Measurements from ENCODE around the gene GHR.
"Not testable (repeated sequence)": the region's sequence is repeated elsewhere in the genome, so short reads cannot be mapped to it uniquely, and the experiment has no call there.

The GHR gene

DNA sequence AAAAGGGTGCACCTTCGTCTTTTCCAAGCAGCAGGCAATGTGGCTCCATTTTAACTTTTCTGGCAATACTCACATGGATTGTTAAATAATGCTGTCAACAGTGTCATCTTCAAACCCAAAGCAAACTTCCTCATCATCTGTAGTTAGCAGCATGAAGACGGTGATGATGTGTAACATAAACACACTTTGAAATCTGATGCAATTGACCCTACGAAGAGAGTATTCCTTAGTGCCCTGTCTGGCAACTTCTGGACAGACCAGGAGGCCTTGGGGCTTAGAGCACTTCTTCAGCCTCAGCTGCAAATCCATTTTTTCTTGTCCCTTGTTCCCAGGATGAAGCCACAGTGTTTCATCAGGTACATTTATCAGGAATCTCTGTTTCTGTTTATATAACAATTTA is 149.1 kb downstream of the GHR start:
- no peak for DNase-seq

DNA sequence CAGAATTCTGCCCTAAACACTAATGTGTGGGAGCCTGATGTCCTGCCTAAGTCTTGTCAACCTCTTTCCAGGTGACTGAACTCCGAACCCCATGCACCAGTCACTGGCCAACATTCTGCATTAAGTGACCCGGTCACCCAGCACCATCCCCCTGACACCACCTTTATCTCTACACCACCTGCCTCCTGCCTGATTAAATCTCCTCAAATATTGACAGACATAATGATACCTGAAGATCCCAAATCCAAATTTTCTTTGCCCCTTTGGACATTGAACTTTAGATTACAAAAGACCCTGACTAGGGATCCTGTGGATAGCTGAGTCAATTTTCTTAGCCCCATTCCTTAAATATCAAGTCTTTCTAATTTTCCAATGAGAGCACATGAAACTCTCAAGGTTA is 150.1 kb downstream of the GHR start:
- no peak for DNase-seq

DNA sequence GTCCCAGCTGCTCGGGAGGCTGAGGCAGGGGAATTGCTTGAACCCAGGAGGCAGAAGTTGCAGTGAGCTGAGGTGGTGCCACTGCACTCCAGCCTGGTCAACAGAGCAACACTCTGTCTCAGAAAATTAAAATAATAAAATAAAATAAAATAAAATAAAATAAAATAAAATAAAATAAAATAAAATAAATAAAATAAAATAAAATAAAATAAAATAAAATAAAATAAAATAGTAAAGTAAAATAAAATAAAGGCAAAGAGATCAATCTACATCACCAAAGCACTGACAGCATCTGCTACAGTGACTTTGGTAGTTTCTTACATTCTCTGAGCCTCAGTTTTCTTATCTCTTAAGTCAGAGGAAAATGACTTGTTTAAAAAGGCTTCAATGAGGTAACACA is 152.7 kb downstream of the GHR start:
- not testable (repeated sequence) for DNase-seq

GRCh38 chr5:42578901-42579300 is 155.7 kb downstream of the GHR start:
- not testable (repeated sequence) for DNase-seq

GRCh38 chr5:42579320-42579719 is 156.1 kb downstream of the GHR start:
- no peak for DNase-seq

- no peak for DNase-seq
Observed at GRCh38 chr5:42581845-42582244, 158.6 kb downstream of the GHR start.

DNA sequence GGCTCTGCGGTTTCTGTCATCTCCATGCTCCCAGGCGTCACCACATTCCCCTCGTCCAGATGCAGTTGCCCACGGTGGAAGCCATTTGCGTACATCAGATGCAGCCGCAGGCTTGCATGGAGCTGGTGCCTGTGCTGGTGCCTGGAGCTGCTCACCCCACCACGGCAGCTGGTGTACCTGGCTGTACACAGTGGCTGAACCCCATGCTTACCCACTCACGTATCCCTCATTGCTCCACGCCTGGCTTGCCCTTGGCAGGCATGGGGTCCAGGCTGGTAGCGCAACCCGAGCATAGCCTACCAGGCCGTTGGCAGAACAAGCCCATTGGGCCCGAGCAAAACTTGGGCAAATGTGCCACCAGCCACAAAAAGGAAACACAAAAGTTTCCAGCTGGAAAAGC is 159.5 kb downstream of the GHR start:
- DNase-seq: no peak

GRCh38 chr5:42583322-42583721 is 160.1 kb downstream of the GHR start:
- DNase-seq: no peak

DNA sequence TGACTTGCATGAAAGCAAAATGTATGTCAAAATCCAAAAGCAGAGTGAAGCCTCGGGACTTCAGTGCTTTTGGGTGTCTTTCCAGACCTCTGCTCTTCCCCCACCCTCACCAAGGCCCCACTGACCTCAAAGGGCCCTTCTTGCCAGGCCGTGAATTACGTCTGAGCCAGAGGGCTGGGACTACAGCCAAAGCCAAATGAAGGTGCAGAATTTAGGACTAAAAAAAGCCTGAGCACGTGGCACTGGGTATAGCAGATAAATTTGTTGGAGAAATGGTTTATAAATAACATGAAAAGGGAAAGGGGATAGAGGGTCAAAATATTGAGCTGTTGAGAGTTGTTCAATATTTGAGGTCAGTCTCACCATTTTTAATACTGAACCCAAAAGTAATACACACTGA is 163.4 kb downstream of the GHR start:
- DNase-seq: no peak

- no peak for DNase-seq
Observed at GRCh38 chr5:42587096-42587723, 164.0 kb downstream of the GHR start.

- DNase-seq: no peak
Observed at GRCh38 chr5:42590566-42590965, 167.3 kb downstream of the GHR start.

- no peak for DNase-seq
Observed at GRCh38 chr5:42591015-42591414, 167.8 kb downstream of the GHR start.

- no peak for DNase-seq
Observed at GRCh38 chr5:42592401-42593140, 169.3 kb downstream of the GHR start.

GRCh38 chr5:42593591-42593990 is 170.4 kb downstream of the GHR start:
- no peak for DNase-seq

GRCh38 chr5:42595597-42595996 is 172.4 kb downstream of the GHR start:
- peak; percentile 20 for DNase-seq

DNA sequence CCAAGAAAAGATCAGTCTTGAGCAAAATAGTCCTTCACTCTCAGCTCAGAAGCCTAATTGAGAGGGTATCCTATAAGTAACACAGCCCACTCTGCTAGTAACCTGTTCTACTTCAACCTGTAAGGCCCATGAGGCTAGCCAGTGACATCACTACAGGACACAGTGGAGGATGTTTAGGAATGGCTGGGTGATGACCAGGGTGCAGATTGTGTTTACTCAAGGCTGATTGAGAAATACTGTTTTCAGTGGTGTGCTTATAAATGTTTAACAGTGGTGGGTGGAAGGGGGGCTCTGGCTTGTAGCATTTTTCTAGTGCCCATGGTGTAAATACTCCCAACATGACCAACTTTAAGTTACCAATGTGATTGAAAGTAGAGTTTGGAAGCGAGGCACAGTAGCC is 173.6 kb downstream of the GHR start:
- no peak for DNase-seq

- DNase-seq: no peak
Observed at GRCh38 chr5:42597318-42597937, 174.2 kb downstream of the GHR start.

DNA sequence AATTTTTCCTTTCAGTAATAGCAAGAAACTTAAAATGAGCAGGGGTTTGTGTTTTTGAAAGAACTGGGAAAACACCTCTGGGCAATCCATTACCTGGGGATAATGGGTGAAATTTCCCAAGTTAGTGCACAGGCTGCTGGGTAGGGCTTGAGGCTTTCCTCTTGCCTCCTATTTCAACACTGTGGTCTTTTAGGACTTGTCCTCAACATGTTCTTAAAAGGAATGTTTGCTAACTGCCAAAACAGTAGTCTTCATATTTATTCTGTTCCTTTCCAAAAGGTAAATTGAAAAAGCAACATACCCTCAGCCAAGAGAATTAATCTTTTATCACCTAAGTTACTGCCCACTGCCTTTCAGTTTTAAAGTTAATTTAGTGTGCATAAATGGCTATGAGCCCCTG is 175.1 kb downstream of the GHR start:
- no peak for DNase-seq

DNA sequence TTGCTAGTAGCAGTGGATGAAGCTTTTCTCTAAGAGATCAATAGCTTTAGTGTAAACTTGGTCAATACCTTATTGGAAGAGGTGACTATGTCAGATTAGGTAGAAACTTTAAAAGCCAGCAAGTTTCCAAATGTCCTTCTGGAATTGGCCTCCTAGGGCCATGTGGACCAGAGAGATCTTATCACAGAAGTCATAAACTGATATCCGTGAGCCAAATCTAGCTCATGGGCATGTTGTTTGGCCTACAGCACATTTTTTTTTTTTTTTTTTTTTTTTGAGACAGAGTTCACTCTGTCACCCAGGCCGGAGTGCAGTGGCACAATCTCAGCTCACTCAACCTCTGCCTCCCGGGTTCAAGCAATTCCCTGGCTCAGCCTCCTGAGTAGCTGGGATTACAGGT is 175.9 kb downstream of the GHR start:
- DNase-seq: no peak

DNA sequence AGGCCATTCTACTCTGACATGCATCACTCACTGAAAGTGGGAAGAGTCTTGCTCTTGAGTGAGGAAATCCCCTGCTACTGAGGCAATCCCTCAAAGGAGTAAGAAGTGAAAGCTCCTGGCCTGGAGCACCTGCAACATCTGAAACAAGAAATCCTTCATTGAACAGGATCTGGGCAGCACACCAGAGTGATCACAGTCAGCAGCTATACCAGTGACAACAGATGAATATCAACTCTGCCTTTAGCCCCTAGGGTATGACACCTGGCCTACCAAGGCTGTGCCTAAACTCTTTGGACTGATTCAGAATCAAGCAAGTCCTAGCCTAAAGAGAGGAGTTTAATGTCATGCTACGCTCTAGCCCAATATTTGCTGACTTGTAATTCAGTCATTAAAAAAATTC is 177.2 kb downstream of the GHR start:
- no peak for DNase-seq

- no peak for DNase-seq
Observed at GRCh38 chr5:42604171-42604711, 181.0 kb downstream of the GHR start.

GRCh38 chr5:42605490-42605889 is 182.3 kb downstream of the GHR start:
- no peak for DNase-seq

DNA sequence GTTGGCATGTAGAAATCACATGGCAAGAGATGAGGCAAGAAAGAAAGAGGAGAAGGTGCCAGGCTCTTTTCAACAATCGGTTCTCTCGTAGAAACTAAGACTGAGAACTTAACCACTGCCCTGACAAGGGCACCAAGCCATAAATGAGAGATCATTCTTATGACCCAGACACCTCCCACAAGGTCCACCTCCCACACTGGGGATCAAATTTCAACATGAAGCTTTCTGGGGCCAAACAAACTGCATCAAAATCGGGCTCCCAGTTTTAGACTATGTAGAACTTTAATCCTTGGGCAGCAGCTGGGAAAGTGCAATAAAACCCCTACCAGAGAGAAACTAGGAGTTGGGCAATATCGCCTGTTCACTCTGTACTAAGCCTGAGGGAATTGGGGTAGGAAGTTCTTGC is 183.2 kb downstream of the GHR start:
- no peak for DNase-seq

DNA sequence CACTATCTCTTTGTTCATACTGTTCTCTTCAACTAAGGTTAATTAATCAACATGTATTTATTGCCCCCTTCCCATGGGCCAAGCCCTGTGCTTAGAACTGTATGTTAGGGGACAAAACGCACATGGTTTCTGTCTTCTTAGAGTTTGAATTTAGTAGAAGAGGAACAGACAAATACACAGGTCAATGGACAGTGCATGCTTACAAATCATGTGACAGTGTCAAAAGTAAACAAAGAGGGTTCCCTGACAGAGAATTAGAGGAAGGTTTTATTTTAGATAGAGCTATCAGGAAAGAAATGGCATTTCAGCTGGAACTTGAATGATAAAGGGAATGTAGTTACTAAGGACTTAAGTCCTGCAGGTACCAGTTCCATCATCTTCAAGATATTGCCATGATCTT is 188.2 kb downstream of the GHR start:
- DNase-seq: no peak

Measured in DMS79 treated with DMSO at 0.1 percent for 48 hours (cell line).